Measurements from ENCODE around the gene IQSEC3.
"Not testable (repeated sequence)": the region's sequence is repeated elsewhere in the genome, so short reads cannot be mapped to it uniquely, and the experiment has no call there.

- TF ChIP-seq, protein P1, sequence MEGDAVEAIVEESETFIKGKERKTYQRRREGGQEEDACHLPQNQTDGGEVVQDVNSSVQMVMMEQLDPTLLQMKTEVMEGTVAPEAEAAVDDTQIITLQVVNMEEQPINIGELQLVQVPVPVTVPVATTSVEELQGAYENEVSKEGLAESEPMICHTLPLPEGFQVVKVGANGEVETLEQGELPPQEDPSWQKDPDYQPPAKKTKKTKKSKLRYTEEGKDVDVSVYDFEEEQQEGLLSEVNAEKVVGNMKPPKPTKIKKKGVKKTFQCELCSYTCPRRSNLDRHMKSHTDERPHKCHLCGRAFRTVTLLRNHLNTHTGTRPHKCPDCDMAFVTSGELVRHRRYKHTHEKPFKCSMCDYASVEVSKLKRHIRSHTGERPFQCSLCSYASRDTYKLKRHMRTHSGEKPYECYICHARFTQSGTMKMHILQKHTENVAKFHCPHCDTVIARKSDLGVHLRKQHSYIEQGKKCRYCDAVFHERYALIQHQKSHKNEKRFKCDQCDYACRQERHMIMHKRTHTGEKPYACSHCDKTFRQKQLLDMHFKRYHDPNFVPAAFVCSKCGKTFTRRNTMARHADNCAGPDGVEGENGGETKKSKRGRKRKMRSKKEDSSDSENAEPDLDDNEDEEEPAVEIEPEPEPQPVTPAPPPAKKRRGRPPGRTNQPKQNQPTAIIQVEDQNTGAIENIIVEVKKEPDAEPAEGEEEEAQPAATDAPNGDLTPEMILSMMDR (conservative IDR thresholded peaks at IDR 0.05) = not testable (repeated sequence)
- TF ChIP-seq ZFX (IDR thresholded peaks at IDR 0.05) = not testable (repeated sequence)
Measured at GRCh38 chr12:47699-48226, 18.8 kb upstream of the IQSEC3 start.
